Spinal cord (tissue), 10 donors: ENCODE data around the gene GLS. TPM values are rescaled to one million over a fixed set of nuclear protein-coding genes. Genes with fewer than 3 reads are reported as not detected.

Experiments used
- DNase-seq, 6 donors: peaks; one replicate each; pipeline versions ENCODE4 v3.0.0 to v3.0.0-alpha.2; 2013 to 2015; ENCODE audit warnings: low spot score in 6 of 6, low read depth in 4 of 6
- H3K27ac ChIP-seq: one replicate; pipeline ENCODE4 v1.5.1; 2013; ENCODE audit warnings: low read depth, low read length, control low read depth
- H3K27me3 ChIP-seq: one replicate; pipeline ENCODE4 v1.6.1; 2013; ENCODE audit warnings: low read length; ENCODE audit not compliant: control insufficient read depth, insufficient read depth
- H3K36me3 ChIP-seq: one replicate; pipeline ENCODE4 v1.6.1; 2013; ENCODE audit warnings: low read length; ENCODE audit not compliant: control insufficient read depth, insufficient read depth
- H3K4me1 ChIP-seq: one replicate; pipeline ENCODE4 v1.6.1; 2013; ENCODE audit warnings: low read length; ENCODE audit not compliant: control insufficient read depth, insufficient read depth
- H3K4me3 ChIP-seq: one replicate; pipeline ENCODE4 v1.5.1; 2013; ENCODE audit warnings: low read depth, low read length, control low read depth
- H3K9me3 ChIP-seq: one replicate; pipeline ENCODE4 v1.6.1; 2013; ENCODE audit warnings: low read length; ENCODE audit not compliant: control insufficient read depth, insufficient read depth
- WGBS: methylation state at CpG from one replicate; pipeline ENCODE4 v1.1.5; 2013; ENCODE audit warnings: missing lambda C conversion rate; ENCODE audit not compliant: insufficient coverage; 5-methylcytosine and 5-hydroxymethylcytosine counted together
- polyA plus RNA-seq, 2 donors: library from polyadenylated mRNA; unstranded; fragments of 120-200 nt; gene quantifications; one replicate each; pipeline ENCODE4 v1.2.1, GENCODE V29; 2013; ENCODE audit not compliant: insufficient read length in 2 of 2
- total RNA-seq, 2 donors: library from RNA; depleted of rRNA in 1 of 2; stranded (reverse); fragments of 120-200 nt in 1 of 2; fragments of >200 nt in 1 of 2; gene quantifications; one replicate each; pipeline versions ENCODE4 v1.2.3 to v1.2.4, GENCODE V29; 2013 to 2014
- donor health status: healthy.

Gene GLS
- total and polyA plus RNA-seq, 4 donors: 76.4 to 178 (median 81.0) TPM

GRCh38 chr2:191012845-191013681, 132.4 kb downstream of the GLS start:
- peaks cover 15% of the 10 kb centered on the region for H3K4me1 ChIP-seq
- no peak for DNase-seq
- H3K9me3 ChIP-seq: no peaks in the 10 kb centered on the region
- peak overlapping the region; percentile 57 for H3K4me3 ChIP-seq
- peak overlapping the region; percentile 86 for H3K27ac ChIP-seq
- no peaks in the 10 kb centered on the region for H3K36me3 ChIP-seq
- no peaks in the 10 kb centered on the region for H3K27me3 ChIP-seq
- WGBS: 15% methylated on average over 9 of the region's 14 CpGs

GRCh38 chr2:191013682-191013931, 133.0 kb downstream of the GLS start:
- WGBS: 0% methylated on average over 14 of the region's 14 CpGs
- no peaks in the 10 kb centered on the region for H3K27me3 ChIP-seq
- peaks cover 15% of the 10 kb centered on the region for H3K4me1 ChIP-seq
- peak in 2 of 6 donors; percentile 42 to 59 for DNase-seq
- no peaks in the 10 kb centered on the region for H3K9me3 ChIP-seq
- peak overlapping the region; percentile 57 for H3K4me3 ChIP-seq
- peak overlapping the region; percentile 86 for H3K27ac ChIP-seq
- no peaks in the 10 kb centered on the region for H3K36me3 ChIP-seq

GRCh38 chr2:191013932-191014652, 133.5 kb downstream of the GLS start, which contains the start of gene STAT1:
Gene STAT1 (minus strand): TSS chr2:191014171. CDS start chr2:191010003, 4,168 bp downstream.
- Histone ChIP-seq H3K36me3 (no peaks in the 10 kb centered on the region), H3K9me3 (no peaks in the 10 kb centered on the region), H3K27me3 (no peaks in the 10 kb centered on the region), H3K27ac (peak within 1 kb of the TSS; percentile 86), H3K4me3 (peak within 1 kb of the TSS; percentile 57), H3K4me1 (peaks cover 15% of the 10 kb centered on the region)
- under 1% methylated on average over 68 of the region's 68 CpGs for WGBS
- peak; percentile 79 to 98 (median 88) for DNase-seq

GRCh38 chr2:191014653-191015020, 134.0 kb downstream of the GLS start:
- Histone ChIP-seq H3K9me3 (no peaks in the 10 kb centered on the region), H3K36me3 (no peaks in the 10 kb centered on the region), H3K27ac (peak overlapping the region; percentile 86), H3K4me3 (peak overlapping the region; percentile 57), H3K4me1 (peaks cover 15% of the 10 kb centered on the region), H3K27me3 (no peaks in the 10 kb centered on the region)
- DNase-seq: no peak
- WGBS: 57% methylated on average over 3 of the region's 4 CpGs

Other genes with a start within 250 kb of the GLS start
- 10 to 100 TPM; 72.0 to 88.1 TPM for gene NAB1, start 231.7 kb upstream of the GLS start, total RNA-seq
- gene NAB1, start 231.7 kb upstream of the GLS start, polyA plus RNA-seq: 10 to 100 TPM; 35.8 to 41.0 TPM
- gene STAT1, start 133.3 kb downstream of the GLS start, total RNA-seq: 10 to 100 TPM; 44.1 to 67.5 TPM
- gene STAT1, start 133.3 kb downstream of the GLS start, polyA plus RNA-seq: 10 to 100 TPM; 43.4 to 54.5 TPM